ENCODE measurements around the gene BATF2. TPM values are rescaled to one million over a fixed set of nuclear protein-coding genes. Genes with fewer than 3 reads are reported as not detected.

BATF2 gene, protein sequence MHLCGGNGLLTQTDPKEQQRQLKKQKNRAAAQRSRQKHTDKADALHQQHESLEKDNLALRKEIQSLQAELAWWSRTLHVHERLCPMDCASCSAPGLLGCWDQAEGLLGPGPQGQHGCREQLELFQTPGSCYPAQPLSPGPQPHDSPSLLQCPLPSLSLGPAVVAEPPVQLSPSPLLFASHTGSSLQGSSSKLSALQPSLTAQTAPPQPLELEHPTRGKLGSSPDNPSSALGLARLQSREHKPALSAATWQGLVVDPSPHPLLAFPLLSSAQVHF
- 0.72 and 1.0 TPM in 2 replicates for total RNA-seq (2021)
- long read RNA-seq, partial matches to known transcripts: 1 of 4 reads
- long read RNA-seq, other reads (novel, unspliced or antisense): 0 of 4 reads

GRCh38 chr11:64996710-64997380 is at the start of gene BATF2:
Gene BATF2 (minus strand): TSS chr11:64996971. CDS start chr11:64996914, 57 bp downstream.
- H3K27ac ChIP-seq (ENCODE audit: insufficient read length, low read depth, low read length): no peak within 1 kb of the TSS
- DNase-seq: peak; percentile 90
- no peak within 1 kb of the TSS for H3K9ac ChIP-seq (ENCODE audit: extremely low read depth, insufficient read length, low read length)
- no peak within 1 kb of the TSS for H3K56ac ChIP-seq (ENCODE audit: insufficient read length, low read depth, low read length)
- TF ChIP-seq, protein P1, sequence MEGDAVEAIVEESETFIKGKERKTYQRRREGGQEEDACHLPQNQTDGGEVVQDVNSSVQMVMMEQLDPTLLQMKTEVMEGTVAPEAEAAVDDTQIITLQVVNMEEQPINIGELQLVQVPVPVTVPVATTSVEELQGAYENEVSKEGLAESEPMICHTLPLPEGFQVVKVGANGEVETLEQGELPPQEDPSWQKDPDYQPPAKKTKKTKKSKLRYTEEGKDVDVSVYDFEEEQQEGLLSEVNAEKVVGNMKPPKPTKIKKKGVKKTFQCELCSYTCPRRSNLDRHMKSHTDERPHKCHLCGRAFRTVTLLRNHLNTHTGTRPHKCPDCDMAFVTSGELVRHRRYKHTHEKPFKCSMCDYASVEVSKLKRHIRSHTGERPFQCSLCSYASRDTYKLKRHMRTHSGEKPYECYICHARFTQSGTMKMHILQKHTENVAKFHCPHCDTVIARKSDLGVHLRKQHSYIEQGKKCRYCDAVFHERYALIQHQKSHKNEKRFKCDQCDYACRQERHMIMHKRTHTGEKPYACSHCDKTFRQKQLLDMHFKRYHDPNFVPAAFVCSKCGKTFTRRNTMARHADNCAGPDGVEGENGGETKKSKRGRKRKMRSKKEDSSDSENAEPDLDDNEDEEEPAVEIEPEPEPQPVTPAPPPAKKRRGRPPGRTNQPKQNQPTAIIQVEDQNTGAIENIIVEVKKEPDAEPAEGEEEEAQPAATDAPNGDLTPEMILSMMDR (conservative IDR thresholded peaks at IDR 0.05): peak; percentile 69
- H3K18ac ChIP-seq (ENCODE audit: insufficient read length, low read depth, low read length): peak within 1 kb of the TSS; percentile 36
- no peak within 1 kb of the TSS for H3K4ac ChIP-seq (ENCODE audit: low read depth, low read length)
- no peaks in the 10 kb centered on the region for H4K20me1 ChIP-seq (ENCODE audit: control insufficient read depth, insufficient read depth, insufficient read length)
- H3K4me2 ChIP-seq (ENCODE audit: insufficient read depth, insufficient read length, low read length): peak within 1 kb of the TSS; percentile 16
- no peak within 1 kb of the TSS for H4K91ac ChIP-seq (ENCODE audit: insufficient read length, low read depth, low read length)
- no peak within 1 kb of the TSS for H3K23ac ChIP-seq (ENCODE audit: insufficient read length, low read depth, low read length)
- H3K79me2 ChIP-seq (ENCODE audit: insufficient read depth, low read length): no peaks in the 10 kb centered on the region
- H3K27ac Mint-ChIP-seq: peak within 1 kb of the TSS; percentile 33 to 96 (median 71); a peak in 6 of 7 replicates
- peaks cover 17 to 21% of the 10 kb centered on the region in 2 experiments for H3K4me1 Mint-ChIP-seq
- peak within 1 kb of the TSS; percentile 79 for H2AFZ ChIP-seq (ENCODE audit: low read length)
- no peak within 1 kb of the TSS for H4K5ac ChIP-seq (ENCODE audit: insufficient read length, low read depth, low read length)
- no peaks in the 10 kb centered on the region for H3K23me2 ChIP-seq (ENCODE audit: insufficient read length, low read depth, low read length, poor library complexity, severe bottlenecking)
- H3K9me3 ChIP-seq (ENCODE audit: control insufficient read depth, low read depth, low read length): no peaks in the 10 kb centered on the region
- no peaks in the 10 kb centered on the region; the same call in 1 of the 2 replicates for H3K27me3 Mint-ChIP-seq (ENCODE audit: low read depth)
- H4K8ac ChIP-seq (replicated peaks; ENCODE audit: insufficient read length, low read depth, low read length): no peak within 1 kb of the TSS
- 0 out of 2 replicates have a peak within 1 kb of the TSS, but pooled peaks have one; percentile 39 for H3K14ac ChIP-seq (ENCODE audit: insufficient read depth, low read length)
- H3T11ph ChIP-seq (ENCODE audit: low read length): no peak within 1 kb of the TSS
- no peak within 1 kb of the TSS for H2AK5ac ChIP-seq (ENCODE audit: insufficient read length, low read length)
- peak within 1 kb of the TSS; percentile 44 to 48 for H3K4me3 Mint-ChIP-seq
- WGBS (ENCODE audit: extremely low coverage, insufficient read length, low lambda C conversion rate): no CpG with 5 or more reads among the region's 9 CpGs
- peak within 1 kb of the TSS; percentile 2 for H2BK120ac ChIP-seq (ENCODE audit: low read depth, low read length, poor library complexity, severe bottlenecking)
- peaks cover 4% of the 10 kb centered on the region; the same call in 1 of the 2 replicates for H3K4me1 ChIP-seq (ENCODE audit: insufficient read depth, low read length)
- H3K36me3 Mint-ChIP-seq (ENCODE audit: insufficient read depth in 1 of 3, low read depth in 3 of 3): no peaks in the 10 kb centered on the region
- no peak within 1 kb of the TSS for H2BK15ac ChIP-seq (ENCODE audit: low read depth, low read length)
- H2BK20ac ChIP-seq (ENCODE audit: low read depth, low read length, poor library complexity, severe bottlenecking): no peak within 1 kb of the TSS
- H3K79me1 ChIP-seq (ENCODE audit: insufficient read depth, low read depth, low read length, poor library complexity, severe bottlenecking): no peaks in the 10 kb centered on the region
- no peaks in the 10 kb centered on the region for H3K9me3 Mint-ChIP-seq
- peak within 1 kb of the TSS; percentile 28 for H2BK12ac ChIP-seq (ENCODE audit: insufficient read length, low read depth, low read length)
- no peaks in the 10 kb centered on the region for H3K27me3 ChIP-seq (ENCODE audit: insufficient read depth, low read length)
- no peak within 1 kb of the TSS for H2BK5ac ChIP-seq (ENCODE audit: insufficient read length, low read length)

All from H9 (cell line).